CD4-positive, alpha-beta T cell treated with Interleukin-10 for 1 hour (primary cell): Measurements from ENCODE around the gene PPP2R1B.
"Not testable (repeated sequence)": the region's sequence is repeated elsewhere in the genome, so short reads cannot be mapped to it uniquely, and the experiment has no call there.

ENCODE experiments used
- DNase-seq: peaks from one replicate; pipeline ENCODE4 v3.0.0-alpha.2; 2020

The PPP2R1B gene

DNA sequence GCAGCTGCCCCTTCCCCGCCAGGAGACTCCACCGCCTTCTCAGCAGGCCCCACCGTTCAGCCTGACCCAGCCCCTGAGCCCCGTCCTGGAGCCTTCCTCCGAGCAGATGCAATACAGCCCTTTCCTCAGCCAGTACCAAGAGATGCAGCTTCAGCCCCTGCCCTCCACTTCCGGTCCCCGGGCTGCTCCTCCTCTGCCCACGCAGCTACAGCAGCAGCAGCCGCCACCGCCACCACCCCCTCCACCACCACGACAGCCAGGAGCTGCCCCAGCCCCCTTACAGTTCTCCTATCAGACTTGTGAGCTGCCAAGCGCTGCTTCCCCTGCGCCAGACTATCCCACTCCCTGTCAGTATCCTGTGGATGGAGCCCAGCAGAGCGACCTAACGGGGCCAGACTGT, 42.6 kb downstream of the PPP2R1B start:
- no peak for DNase-seq

DNA sequence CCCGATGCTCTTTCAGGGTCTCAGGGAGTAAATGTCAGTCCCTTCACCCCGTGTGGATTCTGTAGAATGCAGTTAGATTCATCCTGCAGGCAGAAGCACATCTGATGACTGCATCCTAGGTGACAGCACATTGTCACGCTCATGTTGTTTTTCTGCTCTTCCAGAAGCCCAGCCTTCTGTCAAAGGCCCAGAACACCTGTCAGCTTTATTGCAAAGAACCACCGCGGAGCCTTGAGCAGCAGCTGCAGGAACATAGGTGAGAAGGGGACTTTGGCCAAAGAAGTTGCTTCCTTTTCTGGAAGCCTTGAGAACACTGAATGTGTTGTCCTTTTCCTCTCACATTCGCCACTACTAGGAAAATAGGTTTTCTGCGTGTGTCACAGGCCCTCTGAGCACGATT, 43.7 kb downstream of the PPP2R1B start:
- no peak for DNase-seq

DNA sequence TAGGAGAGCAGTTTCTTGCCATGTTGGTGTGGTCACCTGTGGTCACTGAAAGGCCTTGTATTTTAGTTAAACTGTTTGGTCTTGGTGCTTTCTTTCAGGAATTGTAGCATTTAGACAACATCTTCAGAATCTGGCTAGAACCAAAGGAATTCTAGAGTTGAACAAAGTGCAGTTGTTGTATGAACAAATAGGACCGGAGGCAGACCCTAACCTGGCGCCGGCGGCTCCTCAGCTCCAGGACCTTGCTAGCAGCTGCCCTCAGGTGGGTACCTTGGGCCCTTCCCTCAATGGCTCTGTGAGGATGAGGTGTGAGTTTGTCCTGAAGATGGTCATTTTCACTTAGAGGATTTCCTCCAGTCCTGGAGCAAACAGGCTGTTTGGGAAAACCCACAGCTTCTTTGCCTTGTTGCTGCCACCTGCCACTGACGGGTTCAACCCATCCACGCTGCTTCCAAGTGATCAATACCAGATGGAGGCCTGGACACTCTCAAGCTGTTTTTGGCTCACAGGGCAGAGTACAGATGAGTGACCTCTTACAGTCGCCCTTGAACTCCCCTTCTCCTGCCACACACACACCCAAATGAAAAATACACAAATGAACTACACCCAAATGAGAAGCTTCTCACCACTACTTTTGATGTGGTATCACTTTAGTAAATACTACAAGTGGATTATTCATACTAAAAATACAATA, 45.2 kb downstream of the PPP2R1B start:
- DNase-seq = no peak

DNA sequence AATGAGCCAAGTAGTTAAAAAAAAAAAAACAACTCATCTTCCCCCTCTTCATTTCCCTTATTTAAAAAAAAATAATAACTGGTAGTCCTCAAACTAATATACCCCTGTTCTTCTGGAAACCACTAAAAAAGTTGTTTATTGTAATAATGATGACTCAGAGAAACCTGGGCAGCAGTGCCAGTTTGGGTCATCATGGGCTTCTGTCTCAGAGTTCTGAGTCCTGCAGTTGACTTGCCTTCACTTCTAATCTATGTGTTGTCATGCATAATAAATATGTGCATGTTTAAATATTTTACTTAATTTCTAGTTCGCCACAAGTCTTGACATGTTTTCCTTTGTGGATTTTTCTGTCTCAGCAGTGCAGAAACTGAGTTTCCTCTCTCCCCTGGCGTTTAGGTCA, 46.8 kb downstream of the PPP2R1B start:
- no peak for DNase-seq

- DNase-seq = no peak
These were observed 47.3 kb downstream of the PPP2R1B start for GRCh38 chr11:111718859-111719258.

GRCh38 chr11:111718436-111718835, 47.8 kb downstream of the PPP2R1B start:
- DNase-seq = no peak

- not testable (repeated sequence) for DNase-seq
These were observed 48.5 kb downstream of the PPP2R1B start for GRCh38 chr11:111717660-111718059.

- DNase-seq = no peak
These were observed 50.9 kb downstream of the PPP2R1B start for GRCh38 chr11:111715142-111715816.

GRCh38 chr11:111714522-111714921, 51.7 kb downstream of the PPP2R1B start:
- no peak for DNase-seq

- DNase-seq = no peak
These were observed 58.5 kb downstream of the PPP2R1B start for GRCh38 chr11:111707691-111708067.

GRCh38 chr11:111707039-111707690, 59.0 kb downstream of the PPP2R1B start:
- no peak for DNase-seq

DNA sequence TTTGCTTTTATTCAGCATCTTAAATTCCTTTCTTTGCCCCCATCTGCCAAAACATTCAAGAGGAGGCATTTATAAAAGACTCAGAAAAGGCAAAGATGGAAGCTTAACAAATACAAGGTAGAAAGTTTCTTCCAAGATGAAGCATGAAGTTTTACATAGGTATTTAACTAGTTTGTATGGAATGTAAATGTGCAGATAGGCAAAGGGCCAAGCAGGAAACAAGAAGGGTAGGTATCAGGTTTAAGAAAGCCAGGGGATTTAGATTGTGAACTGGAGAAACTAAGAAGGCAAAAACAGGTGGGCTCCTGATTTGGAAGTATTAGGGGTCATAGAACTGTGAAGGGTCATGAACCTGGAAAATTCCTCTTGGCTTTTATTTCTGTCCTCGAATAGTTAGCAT, 62.6 kb downstream of the PPP2R1B start:
- DNase-seq = no peak

GRCh38 chr11:111702623-111703022, 63.6 kb downstream of the PPP2R1B start:
- DNase-seq = no peak

- DNase-seq = no peak
These were observed 66.0 kb downstream of the PPP2R1B start for GRCh38 chr11:111700162-111700561.

GRCh38 chr11:111699579-111700156, 66.5 kb downstream of the PPP2R1B start:
- no peak for DNase-seq

DNA sequence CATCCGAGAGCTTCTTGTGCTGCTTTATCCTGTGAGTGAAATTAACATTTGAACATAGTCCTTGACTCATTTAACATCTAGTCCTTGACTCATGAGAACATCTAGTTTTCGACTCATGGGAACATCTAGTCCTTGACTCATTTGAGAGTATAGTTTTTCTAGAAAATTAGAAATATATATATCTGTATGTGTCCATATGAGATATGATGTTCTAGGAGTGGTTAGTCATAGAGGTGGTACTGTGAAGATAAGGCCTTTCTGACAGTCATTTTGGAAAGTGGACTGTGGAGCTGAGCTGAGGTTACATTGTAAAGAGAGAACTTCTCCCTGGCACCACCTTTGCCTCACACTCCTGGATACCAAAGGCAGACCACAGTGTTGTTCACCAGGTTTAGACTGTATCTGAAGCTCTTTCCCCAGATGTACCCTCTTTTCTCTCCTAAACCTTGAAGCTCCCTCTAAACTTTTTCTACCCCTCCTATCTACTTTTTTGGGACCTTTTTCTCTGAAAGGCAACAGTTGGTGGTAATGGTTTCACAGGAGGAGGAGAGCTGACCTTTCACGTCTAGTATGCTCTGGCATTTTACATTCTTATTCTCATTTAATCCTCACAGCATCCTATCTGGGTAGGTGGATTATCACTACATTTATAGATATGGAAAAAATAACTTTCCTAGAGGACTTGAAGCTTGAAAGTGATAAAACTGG, 67.2 kb downstream of the PPP2R1B start:
- DNase-seq = no peak

GRCh38 chr11:111697933-111698371, 68.2 kb downstream of the PPP2R1B start:
- no peak for DNase-seq

DNA sequence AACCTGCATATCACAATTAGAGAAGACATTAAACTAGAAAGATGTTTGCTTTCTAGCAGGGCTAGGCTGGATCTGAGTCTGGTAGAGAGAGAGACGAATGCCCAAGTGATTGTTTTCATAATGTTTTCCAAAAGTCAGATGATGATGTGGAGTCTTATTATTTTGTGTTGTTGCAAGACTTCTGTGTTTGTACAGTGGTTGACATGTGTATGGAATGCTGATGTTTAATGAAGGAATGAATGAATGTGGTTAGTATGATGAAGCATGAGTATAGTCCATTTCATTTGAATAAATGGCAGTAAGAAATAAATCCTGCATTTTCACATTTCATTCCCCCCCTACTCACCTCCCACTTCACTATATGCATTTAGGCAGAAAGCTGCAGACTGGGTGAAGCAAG, 69.6 kb downstream of the PPP2R1B start:
- DNase-seq = no peak

GRCh38 chr11:111694851-111695250, 71.3 kb downstream of the PPP2R1B start:
- no peak for DNase-seq

GRCh38 chr11:111693224-111693937, 72.8 kb downstream of the PPP2R1B start:
- no peak for DNase-seq

GRCh38 chr11:111691741-111692140, 74.4 kb downstream of the PPP2R1B start:
- DNase-seq = no peak

DNA sequence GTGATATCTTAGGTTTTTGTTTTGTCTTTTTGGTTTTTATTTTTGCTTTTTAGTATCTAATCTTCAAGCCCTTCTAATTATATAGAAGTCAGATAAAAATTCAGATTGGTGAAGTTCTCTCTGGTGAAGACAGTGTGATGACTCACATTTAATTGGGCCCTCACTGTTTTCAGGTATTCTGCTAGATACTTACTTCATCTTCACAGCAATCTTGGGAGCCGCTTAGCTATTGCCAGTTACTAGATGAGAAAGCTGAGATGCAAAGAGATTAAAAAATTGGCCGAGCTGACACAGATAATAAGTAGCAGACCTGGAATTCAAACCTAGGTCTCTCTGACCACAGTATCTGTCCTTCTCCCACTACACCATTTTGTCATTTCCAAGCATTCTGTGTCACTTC, 75.0 kb downstream of the PPP2R1B start:
- no peak for DNase-seq

DNA sequence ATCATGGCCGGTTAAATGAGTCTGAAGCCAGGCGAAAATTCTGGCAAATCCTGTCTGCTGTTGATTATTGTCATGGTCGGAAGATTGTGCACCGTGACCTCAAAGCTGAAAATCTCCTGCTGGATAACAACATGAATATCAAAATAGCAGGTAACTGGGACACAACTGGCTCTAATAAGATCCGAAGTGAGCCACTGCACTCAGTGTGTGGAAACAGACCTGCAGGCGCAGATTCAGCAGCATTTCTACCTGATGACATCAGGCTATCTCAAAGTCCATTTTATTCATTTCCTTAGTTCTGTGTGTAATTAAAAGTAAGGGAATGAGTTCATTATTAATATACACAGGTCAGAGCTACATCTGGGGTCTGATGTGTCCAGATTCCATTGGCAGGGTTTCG, 78.2 kb downstream of the PPP2R1B start:
- no peak for DNase-seq
